Measurements from ENCODE around the gene GIPC3.

- no peak for TF ChIP-seq EZH2phosphoT487 (IDR thresholded peaks at IDR 0.05; ENCODE audit: insufficient read depth, low read depth)
- TF ChIP-seq EZH2 (IDR thresholded peaks at IDR 0.05; ENCODE audit: insufficient read depth, poor library complexity, severe bottlenecking) = no peak
Observed at GRCh38 chr19:3608079-3608641, 22.9 kb downstream of the GIPC3 start.
